ENCODE results near the gene LTA4H.

Gene LTA4H

GRCh38 chr12:95953000-95953399 is 82.4 kb downstream of the LTA4H start:
- Histone ChIP-seq H3K9me3 (ENCODE audit: control insufficient read depth, insufficient read depth, low read depth, low read length) (no peaks in the 10 kb centered on the region), H3K36me3 (ENCODE audit: control insufficient read depth in 2 of 2, insufficient read depth in 1 of 2, low read length in 2 of 2) (no peaks in the 10 kb centered on the region), H3K4me1 (ENCODE audit: control insufficient read depth, insufficient read depth, low read length) (peaks cover 3% of the 10 kb centered on the region; the same call in 1 of the 2 replicates), H3K4me3 (ENCODE audit: low read depth, low read length) (no peak overlapping the region), H3K27ac (ENCODE audit: extremely low read depth, low read depth, low read length) (no peak overlapping the region)
- TF ChIP-seq PRDM1 (tag by site-specific recombination; IDR thresholded peaks at IDR 0.05) (no peak), ZBTB20 (tag by site-specific recombination; IDR thresholded peaks at IDR 0.05) (no peak), ZNF473 (tag by site-specific recombination; IDR thresholded peaks at IDR 0.05) (no peak), PRDM6 (tag by site-specific recombination; IDR thresholded peaks at IDR 0.05) (no peak), ZNF433 (tag by site-specific recombination; IDR thresholded peaks at IDR 0.05; ENCODE audit: low read depth) (no peak), ZBTB44 (tag by site-specific recombination; IDR thresholded peaks at IDR 0.05) (no peak), ZSCAN4 (tag by site-specific recombination; IDR thresholded peaks at IDR 0.05) (no peak), ZFP41 (tag by site-specific recombination; IDR thresholded peaks at IDR 0.05; ENCODE audit: borderline replicate concordance) (no peak), ZNF2 (tag by site-specific recombination; IDR thresholded peaks at IDR 0.05) (no peak), OSR2 (tag by site-specific recombination; IDR thresholded peaks at IDR 0.05) (no peak), ZNF558 (tag by site-specific recombination; IDR thresholded peaks at IDR 0.05) (no peak), ZNF121 (tag by site-specific recombination; IDR thresholded peaks at IDR 0.05) (no peak), ZNF510 (tag by site-specific recombination; IDR thresholded peaks at IDR 0.05; ENCODE audit: insufficient replicate concordance) (no peak), HOXA7 (CRISPR knock-in tag; IDR thresholded peaks at IDR 0.05; ENCODE audit: borderline replicate concordance) (no peak), ZNF555 (tag by site-specific recombination; conservative IDR thresholded peaks at IDR 0.05) (no peak), ZNF670 (tag by site-specific recombination; IDR thresholded peaks at IDR 0.05; ENCODE audit: low read depth) (no peak), ZNF610 (tag by site-specific recombination; IDR thresholded peaks at IDR 0.05; ENCODE audit: borderline replicate concordance) (no peak), ZNF366 (tag by site-specific recombination; conservative IDR thresholded peaks at IDR 0.05) (no peak), ZNF292 (tag by site-specific recombination; IDR thresholded peaks at IDR 0.05; ENCODE audit: borderline replicate concordance, low read depth) (no peak), ZNF138 (tag by site-specific recombination; IDR thresholded peaks at IDR 0.05; ENCODE audit: borderline replicate concordance) (no peak)
- CTCF ChIA-PET: interaction anchor here (5.4 kb wide), 1 partner anchor 34 kb away, joined by 19 read pairs; no protein-coding TSS in a partner anchor
- POLR2A ChIA-PET: interaction anchor here (0.6 kb wide), 1 partner anchor 235 kb away, joined by 5 read pairs; no protein-coding TSS in a partner anchor

- Histone ChIP-seq H3K4me3 (ENCODE audit: low read depth, low read length) (no peak overlapping the region), H3K36me3 (ENCODE audit: control insufficient read depth in 2 of 2, insufficient read depth in 1 of 2, low read length in 2 of 2) (no peaks in the 10 kb centered on the region), H3K4me1 (ENCODE audit: control insufficient read depth, insufficient read depth, low read length) (peaks cover 3% of the 10 kb centered on the region; the same call in 1 of the 2 replicates), H3K27ac (ENCODE audit: extremely low read depth, low read depth, low read length) (no peak overlapping the region), H3K9me3 (ENCODE audit: control insufficient read depth, insufficient read depth, low read depth, low read length) (no peaks in the 10 kb centered on the region)
- ChIA-PET POLR2A (interaction anchor here (1.3 kb wide), 1 partner anchor 8 kb away, joined by 4 read pairs; the partner anchor contains the start of genes AMDHD1 and CCDC38), CTCF (interaction anchor here (0.6 to 5.4 kb wide), 4 partner anchors 21 to 142 kb away, joined by 3 to 19 read pairs (median 4); no protein-coding TSS in a partner anchor)
- no peak for TF ChIP-seq PATZ1 (tag by site-specific recombination; IDR thresholded peaks at IDR 0.05)
Measured at GRCh38 chr12:95951515-95951914, 83.9 kb downstream of the LTA4H start.

Measured in HEK293 (cell line).